Measurements from ENCODE around the gene CACNB2. TPM values are rescaled to one million over a fixed set of nuclear protein-coding genes. Genes with fewer than 3 reads are reported as not detected.

The CACNB2 gene
- total RNA-seq, 1 experiment from 2014 or later = not detected

DNA sequence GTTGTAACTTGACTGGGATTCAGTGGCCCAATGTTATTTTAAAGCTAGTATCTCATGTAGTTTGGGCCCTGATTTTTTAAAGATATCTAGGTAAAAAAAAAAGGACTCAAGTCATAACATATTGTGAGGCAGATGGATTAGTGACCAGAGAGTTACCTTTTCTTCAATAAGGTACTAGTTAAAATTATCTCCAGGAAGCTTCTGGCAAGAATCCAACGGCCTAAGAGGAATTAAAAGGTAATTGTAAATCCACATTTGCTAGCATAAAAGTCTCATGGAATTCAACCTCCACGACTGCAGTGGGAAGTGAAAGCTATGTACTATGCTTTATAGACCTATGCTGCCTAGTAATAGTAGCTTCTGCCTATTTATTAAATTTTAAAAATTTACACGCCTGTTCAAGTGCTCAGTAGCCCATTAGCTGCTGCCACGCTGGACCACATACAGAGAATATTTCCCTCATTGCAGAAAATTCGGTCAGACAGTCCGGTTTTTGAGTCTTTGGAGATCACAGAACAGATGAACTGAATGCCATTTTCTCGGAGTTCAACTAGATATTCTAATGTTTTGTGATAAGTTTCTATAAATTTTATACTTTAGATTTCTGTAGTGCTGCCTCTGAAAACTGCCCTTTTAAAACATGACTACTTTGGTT, 392.8 kb downstream of the CACNB2 start:
- H2AFZ ChIP-seq = no peak overlapping the region
- POLR2A ChIA-PET (ENCODE audit: unreplicated experiment) = no interaction called here
- H3K9me3 ChIP-seq (ENCODE audit: insufficient read depth, low read depth) = no peaks in the 10 kb centered on the region
- TF ChIP-seq, protein P1, sequence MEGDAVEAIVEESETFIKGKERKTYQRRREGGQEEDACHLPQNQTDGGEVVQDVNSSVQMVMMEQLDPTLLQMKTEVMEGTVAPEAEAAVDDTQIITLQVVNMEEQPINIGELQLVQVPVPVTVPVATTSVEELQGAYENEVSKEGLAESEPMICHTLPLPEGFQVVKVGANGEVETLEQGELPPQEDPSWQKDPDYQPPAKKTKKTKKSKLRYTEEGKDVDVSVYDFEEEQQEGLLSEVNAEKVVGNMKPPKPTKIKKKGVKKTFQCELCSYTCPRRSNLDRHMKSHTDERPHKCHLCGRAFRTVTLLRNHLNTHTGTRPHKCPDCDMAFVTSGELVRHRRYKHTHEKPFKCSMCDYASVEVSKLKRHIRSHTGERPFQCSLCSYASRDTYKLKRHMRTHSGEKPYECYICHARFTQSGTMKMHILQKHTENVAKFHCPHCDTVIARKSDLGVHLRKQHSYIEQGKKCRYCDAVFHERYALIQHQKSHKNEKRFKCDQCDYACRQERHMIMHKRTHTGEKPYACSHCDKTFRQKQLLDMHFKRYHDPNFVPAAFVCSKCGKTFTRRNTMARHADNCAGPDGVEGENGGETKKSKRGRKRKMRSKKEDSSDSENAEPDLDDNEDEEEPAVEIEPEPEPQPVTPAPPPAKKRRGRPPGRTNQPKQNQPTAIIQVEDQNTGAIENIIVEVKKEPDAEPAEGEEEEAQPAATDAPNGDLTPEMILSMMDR (conservative IDR thresholded peaks at IDR 0.05) = no peak
- TF ChIP-seq EZH2 (IDR thresholded peaks at IDR 0.05; ENCODE audit: low read depth) = no peak
- no peaks in the 10 kb centered on the region for H3K9me2 ChIP-seq (ENCODE audit: insufficient read depth)
- no peaks in the 10 kb centered on the region for H3K36me3 ChIP-seq (ENCODE audit: low read depth)
- CTCF ChIA-PET = no interaction called here
- H3K4me1 ChIP-seq (replicated peaks; ENCODE audit: insufficient read depth) = no peaks in the 10 kb centered on the region
- no peak for DNase-seq
- intact Hi-C loops (cut with micrococcal nuclease; ENCODE audit: unreplicated experiment) = no loop called here
- no peaks in the 10 kb centered on the region for H4K20me1 ChIP-seq (ENCODE audit: insufficient read depth)
- H3K79me2 ChIP-seq (ENCODE audit: low read depth) = no peaks in the 10 kb centered on the region
- no peak overlapping the region for H3K4me3 ChIP-seq
- no peaks in the 10 kb centered on the region for H3F3A ChIP-seq (ENCODE audit: insufficient read depth, low read depth)
- BruUV-seq (replicated peaks) = no TSS peak
- no peaks in the 10 kb centered on the region for H3K27me3 ChIP-seq (ENCODE audit: insufficient read depth, low read depth)
- H3K27ac ChIP-seq = no peak overlapping the region
- H3K4me2 ChIP-seq = no peak overlapping the region

- TF ChIP-seq EZH2 (IDR thresholded peaks at IDR 0.05; ENCODE audit: low read depth) = no peak
- TF ChIP-seq, protein P1 (conservative IDR thresholded peaks at IDR 0.05) = no peak
- Histone ChIP-seq H3F3A (ENCODE audit: insufficient read depth, low read depth) (no peaks in the 10 kb centered on the region), H3K4me3 (no peak overlapping the region), H3K79me2 (ENCODE audit: low read depth) (no peaks in the 10 kb centered on the region), H3K27ac (no peak overlapping the region), H2AFZ (no peak overlapping the region), H3K27me3 (ENCODE audit: insufficient read depth, low read depth) (no peaks in the 10 kb centered on the region), H3K4me1 (replicated peaks; ENCODE audit: insufficient read depth) (no peaks in the 10 kb centered on the region), H3K9me2 (ENCODE audit: insufficient read depth) (no peaks in the 10 kb centered on the region), H4K20me1 (ENCODE audit: insufficient read depth) (no peaks in the 10 kb centered on the region), H3K4me2 (no peak overlapping the region), H3K9me3 (ENCODE audit: insufficient read depth, low read depth) (no peaks in the 10 kb centered on the region), H3K36me3 (ENCODE audit: low read depth) (no peaks in the 10 kb centered on the region)
- ChIA-PET POLR2A (ENCODE audit: unreplicated experiment) (no interaction called here), CTCF (no interaction called here)
- intact Hi-C loops (cut with micrococcal nuclease; ENCODE audit: unreplicated experiment) = no loop called here
- no peak for DNase-seq
- BruUV-seq (replicated peaks) = no TSS peak
Observed at GRCh38 chr10:18533896-18534295, 393.7 kb downstream of the CACNB2 start.

DNA sequence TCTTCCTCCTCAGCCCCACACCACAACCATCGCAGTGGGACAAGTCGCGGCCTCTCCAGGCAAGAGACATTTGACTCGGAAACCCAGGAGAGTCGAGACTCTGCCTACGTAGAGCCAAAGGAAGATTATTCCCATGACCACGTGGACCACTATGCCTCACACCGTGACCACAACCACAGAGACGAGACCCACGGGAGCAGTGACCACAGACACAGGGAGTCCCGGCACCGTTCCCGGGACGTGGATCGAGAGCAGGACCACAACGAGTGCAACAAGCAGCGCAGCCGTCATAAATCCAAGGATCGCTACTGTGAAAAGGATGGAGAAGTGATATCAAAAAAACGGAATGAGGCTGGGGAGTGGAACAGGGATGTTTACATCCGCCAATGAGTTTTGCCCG, 399.1 kb downstream of the CACNB2 start:
- no peaks in the 10 kb centered on the region for H3K9me3 ChIP-seq (ENCODE audit: insufficient read depth, low read depth)
- DNase-seq = no peak
- H4K20me1 ChIP-seq (ENCODE audit: insufficient read depth) = no peaks in the 10 kb centered on the region
- intact Hi-C loops (cut with micrococcal nuclease; ENCODE audit: unreplicated experiment) = no loop called here
- BruUV-seq (replicated peaks) = no TSS peak
- H3K27ac ChIP-seq = no peak overlapping the region
- no peaks in the 10 kb centered on the region for H3K9me2 ChIP-seq (ENCODE audit: insufficient read depth)
- H3K36me3 ChIP-seq (ENCODE audit: low read depth) = no peaks in the 10 kb centered on the region
- no peaks in the 10 kb centered on the region for H3K79me2 ChIP-seq (ENCODE audit: low read depth)
- TF ChIP-seq EZH2 (IDR thresholded peaks at IDR 0.05; ENCODE audit: low read depth) = no peak
- TF ChIP-seq, protein P1 (conservative IDR thresholded peaks at IDR 0.05) = no peak
- H3F3A ChIP-seq (ENCODE audit: insufficient read depth, low read depth) = no peaks in the 10 kb centered on the region
- no peak overlapping the region for H2AFZ ChIP-seq
- H3K4me3 ChIP-seq = no peak overlapping the region
- H3K4me2 ChIP-seq = no peak overlapping the region
- POLR2A ChIA-PET (ENCODE audit: unreplicated experiment) = no interaction called here
- no peaks in the 10 kb centered on the region for H3K27me3 ChIP-seq (ENCODE audit: insufficient read depth, low read depth)
- H3K4me1 ChIP-seq (replicated peaks; ENCODE audit: insufficient read depth) = no peaks in the 10 kb centered on the region
- CTCF ChIA-PET = no interaction called here
